Stimulated activated CD4-positive, alpha-beta T cell treated with anti-CD3 and anti-CD28 coated beads, Interleukin-1b, Interleukin-23, amount 100 ng/mL, for 1 hour (primary cell): ENCODE results near the gene STK11IP.

Source experiments
- DNase-seq, 2 donors: peaks; one replicate each; pipeline ENCODE4 v3.0.0-alpha.2; 2020; ENCODE audit warnings: low read depth in 2 of 2

The STK11IP gene

DNA sequence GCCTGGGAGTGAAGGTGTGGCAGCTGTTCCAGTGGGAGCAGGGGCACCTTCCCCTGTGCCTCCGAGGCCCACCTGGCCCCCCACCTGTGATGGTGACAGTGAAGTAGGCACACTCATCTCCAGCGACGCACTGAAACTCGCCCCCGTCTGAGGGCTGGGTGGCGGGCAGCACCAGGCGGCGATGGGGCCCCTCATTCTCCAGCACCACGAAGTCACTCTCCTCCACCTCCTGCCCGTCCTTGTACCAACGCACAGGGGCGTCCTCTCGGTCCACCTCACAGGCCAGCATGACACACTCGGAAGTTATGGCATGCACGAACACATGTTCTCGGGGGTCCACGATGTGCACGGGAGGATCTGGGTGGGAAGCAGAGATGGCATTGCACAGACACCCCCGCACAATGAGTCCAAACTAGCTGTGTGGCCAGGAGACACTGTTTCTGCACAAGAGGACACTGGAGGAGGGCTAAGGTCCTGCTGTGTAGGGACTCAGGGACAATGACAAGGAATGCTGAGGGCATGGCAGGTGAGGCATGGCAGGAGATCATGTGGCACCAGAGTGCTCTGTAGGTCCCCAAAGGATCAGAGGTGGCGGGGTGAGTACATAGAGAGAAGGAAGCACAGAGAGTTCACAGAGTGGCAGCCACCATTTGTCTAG is 34.3 kb upstream of the STK11IP start:
- DNase-seq: no peak

DNA sequence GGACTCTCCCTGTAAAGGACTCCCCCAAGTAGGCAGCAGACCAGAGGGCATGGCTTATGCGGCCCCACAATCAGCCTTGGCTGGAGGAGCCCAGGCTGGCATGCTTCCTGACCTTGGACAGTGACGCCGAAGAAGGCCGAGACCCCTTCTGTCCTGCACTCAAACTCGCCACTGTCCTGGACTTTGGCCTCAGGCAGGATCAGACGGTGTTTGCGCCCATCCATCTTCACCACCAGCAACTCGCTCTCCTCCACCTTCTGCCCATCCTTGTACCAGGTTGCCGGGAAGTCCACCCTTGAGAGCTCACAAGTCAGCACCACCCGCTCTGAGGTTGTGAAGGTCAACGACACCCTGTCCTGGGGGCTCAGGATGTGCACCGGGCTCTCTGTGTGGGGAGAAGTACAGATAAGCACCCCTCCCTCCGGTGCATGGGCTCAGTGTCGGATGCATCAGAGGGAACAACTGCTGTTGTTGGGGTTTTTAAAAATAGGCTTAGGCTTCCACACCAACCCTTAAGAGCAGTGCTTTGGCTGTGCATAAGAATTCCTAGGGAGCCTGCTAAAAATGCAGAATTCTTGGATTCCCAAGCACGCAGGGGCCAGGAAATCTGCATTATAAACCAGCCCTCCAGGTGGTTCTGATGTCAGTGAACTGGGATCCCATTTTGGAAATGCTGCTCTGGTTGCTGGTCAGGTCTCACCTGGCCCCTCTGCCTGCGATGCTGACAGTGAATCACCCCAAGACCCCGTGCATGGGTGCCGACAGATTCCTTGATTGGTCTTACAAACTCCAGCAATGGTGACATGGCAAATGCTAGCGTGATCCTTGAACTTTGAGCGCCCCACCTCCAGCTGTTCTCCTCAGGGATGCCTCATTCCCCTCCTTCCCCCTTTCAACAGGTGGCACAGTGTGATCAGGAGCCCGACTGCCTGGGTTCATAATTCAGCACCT is 32.3 kb upstream of the STK11IP start:
- DNase-seq: no peak

DNA sequence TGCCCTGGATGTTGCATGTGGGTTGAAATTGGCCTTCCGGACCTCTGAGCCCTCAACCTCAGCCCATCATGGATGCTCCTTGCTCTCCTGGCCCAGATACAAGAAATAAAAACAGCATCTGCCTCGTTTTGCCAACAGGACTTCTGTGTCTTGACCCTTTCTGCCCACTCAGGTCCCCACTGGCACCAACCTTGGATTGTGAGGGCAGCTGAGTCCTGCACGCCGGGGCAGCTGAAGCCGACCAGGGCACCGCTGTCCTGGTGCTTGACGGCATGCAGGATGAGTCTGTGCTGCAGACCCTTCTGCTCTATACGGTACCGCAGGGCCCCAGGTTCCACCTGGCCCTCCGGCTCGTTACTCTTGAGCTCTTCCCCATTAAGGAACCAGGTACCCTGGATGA is 31.0 kb upstream of the STK11IP start:
- DNase-seq: no peak

DNA sequence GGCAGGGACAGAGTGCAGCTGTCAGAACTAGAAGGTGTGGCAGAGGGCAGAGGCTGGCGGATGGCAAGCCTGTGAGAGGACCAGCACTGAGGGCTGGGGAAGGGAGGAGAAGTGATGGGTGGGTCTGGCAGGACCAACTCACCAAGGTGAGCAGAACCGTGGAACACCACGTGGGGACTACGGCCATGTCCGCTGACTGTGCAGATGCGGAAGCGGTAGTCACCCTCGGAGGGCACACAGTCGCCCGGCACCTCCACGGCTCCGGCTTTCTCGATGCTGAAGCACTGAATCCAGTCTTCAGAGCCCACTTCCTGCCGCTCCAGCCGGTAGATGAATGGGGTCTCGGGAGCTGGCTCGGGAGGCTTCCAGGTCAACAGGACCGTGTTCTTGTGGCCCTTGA is 30.5 kb upstream of the STK11IP start:
- DNase-seq: no peak

DNA sequence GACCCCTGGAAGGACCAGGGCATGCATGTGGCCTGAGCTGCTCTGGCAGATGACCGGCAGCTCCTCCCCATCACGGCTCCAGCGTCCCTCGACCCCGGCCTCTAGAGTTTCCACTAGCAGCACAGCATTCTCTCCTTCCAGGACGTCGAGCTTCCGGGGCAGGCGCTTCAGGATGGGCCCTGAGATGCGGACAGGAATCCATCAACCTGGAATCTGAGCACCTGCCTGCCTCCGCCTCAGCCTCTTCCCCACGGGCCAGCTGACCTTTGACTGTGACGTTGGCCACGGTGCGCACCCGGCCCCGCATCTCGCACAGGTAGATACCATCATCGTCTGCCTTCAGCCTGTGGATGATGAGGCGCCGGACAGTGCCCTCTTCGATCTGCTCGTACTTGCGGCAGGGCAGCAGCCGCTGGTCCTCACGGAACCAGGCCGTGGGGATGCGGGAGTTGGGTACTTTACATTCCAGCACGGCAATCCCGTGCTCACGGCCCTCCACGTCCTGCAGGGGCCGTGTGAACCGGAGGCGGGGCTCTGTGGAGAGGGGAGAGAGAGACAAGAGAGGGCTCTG is 29.8 kb upstream of the STK11IP start:
- no peak for DNase-seq

DNA sequence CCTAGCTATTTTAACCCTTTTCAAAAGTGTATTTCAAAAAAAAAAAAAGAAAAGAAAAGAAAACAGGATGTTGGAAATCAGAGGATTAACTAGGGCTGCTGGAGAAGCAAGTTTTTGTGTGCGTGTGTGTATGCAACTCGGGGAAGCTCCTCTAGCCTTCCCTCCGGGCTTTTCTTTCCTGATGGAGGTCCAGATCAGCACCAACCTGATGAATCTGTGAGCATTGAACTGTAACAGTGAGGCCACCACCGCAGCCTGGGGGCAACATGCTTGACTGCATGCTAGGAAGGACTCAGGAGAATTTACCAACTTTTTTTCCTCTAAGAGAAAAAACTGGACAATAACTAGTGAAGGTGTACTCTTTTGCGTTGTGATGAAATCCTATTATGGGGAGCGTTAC is 28.6 kb upstream of the STK11IP start:
- no peak for DNase-seq

DNA sequence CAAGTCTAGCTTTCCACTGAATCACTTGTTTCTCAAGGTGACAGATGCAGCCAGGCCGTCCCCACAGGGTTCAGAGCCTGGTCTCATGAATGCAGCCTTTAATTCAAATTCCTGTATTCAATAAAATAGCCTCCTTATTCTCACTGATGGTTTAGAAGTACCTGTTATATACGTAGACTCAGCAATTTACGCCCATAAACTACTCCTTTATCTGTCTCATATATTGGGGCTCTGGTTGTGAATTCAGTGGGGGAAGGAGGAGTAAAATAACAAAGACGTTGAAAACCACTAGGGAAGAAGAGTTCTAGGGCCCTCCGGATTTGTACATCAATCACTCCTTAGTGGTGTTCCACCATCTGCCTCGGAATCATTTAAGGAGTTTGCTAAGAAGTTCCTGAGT is 28.0 kb upstream of the STK11IP start:
- DNase-seq: no peak

DNA sequence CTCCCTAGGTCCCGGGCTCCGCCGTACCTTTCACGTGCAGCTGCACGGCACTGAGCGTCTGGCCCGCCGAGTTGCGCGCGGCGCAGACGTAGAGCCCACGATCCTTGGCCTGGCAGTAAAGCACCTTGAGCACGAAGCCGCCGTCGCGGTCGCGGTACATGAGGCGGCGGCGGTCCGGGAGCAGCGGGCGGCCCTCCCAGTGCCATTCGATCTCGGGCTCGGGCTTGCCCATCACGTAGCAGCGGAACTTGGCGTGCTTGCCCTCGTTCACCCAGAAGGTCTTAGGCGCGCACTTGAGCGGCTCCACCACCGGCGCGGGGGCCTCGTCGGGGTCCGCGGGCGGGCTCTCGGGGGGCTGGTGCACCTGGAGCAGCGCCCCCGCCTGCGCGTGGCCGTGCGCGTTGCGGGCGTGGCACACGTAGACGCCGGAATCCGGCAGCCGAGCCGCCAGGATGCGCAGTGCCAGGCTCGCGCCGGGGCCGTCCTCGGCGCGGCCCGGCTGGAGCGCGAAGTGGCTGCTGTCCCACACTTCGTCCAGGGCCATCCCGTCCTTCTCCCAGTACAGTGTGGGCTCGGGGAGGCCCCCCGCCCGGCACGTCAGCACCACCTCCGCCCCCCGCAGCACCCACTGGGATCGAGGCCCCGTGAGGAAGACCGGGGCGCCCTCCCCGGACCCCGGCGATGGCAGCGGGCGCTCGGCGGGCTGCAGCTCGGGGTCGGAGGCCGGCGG is 27.3 kb upstream of the STK11IP start:
- no peak for DNase-seq

DNA sequence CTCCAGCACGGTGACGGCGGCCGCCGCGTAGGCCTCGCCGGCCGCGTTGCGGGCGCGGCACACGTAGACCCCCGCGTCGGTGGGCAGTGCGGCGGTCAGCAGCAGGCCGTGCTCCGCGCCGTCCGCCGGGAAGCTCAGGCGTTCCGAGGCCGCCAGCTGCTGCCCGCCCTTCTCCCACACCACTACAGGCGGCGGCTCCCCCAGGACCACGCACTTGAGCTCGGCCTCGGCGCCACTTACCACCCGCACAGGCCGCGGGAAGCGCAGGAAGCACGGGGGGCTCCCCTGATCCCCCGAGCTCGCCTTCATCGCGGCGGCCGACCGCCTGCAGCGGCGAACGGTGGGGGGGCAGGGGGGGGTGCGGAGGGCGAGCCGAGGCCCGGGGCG is 26.7 kb upstream of the STK11IP start:
- DNase-seq: no peak

DNA sequence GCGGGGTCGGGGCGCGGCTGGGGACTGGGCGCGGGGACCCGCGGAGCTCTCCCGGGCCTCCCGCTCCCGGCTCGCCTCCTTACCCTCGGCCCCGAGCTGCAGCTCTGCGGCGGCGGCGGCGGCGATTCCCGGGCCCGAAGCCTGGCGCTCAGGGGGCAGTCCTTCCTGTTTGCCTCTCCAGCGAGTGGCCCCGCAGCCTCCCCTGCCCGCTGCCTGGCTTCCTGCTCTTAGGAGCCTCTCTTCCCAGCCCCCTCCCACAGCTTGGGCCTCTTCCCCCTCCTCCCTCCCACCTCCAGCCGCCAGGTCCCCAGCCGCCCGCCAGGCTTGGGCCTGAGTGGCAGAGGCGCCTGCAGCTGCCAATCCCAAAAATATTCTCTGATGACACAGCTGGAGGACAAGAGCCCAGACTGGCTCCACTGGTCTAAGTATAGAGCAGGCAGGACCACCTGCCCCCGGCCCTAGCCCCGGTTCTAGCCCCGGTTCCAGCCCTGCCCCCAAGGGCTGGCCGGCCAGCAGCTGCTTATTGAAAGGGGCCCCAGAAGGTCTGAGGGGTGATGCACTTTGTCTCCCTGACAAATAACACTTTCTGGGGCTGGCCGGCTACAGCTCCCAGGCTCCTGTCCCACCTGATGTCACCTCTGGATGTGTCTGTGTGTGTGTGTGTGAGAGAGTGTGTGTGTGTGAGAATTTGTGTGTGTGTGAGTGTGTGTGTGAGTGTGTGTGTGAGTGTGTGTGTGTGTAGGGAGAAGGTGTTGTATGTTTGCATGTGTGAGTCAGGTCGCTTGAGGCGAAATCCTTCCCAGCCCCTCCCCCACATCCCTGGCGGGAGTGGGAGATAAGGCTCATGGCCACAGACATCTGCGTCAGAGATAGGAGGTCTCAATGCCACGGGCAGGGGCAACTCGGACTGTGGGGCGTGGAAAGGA is 26.1 kb upstream of the STK11IP start, which contains the start of gene OBSL1:
Gene OBSL1 (minus strand): TSS at position 229 of the 926 bp plus-strand sequence. CDS start 307 bp downstream, outside the sequence.
- no peak for DNase-seq

DNA sequence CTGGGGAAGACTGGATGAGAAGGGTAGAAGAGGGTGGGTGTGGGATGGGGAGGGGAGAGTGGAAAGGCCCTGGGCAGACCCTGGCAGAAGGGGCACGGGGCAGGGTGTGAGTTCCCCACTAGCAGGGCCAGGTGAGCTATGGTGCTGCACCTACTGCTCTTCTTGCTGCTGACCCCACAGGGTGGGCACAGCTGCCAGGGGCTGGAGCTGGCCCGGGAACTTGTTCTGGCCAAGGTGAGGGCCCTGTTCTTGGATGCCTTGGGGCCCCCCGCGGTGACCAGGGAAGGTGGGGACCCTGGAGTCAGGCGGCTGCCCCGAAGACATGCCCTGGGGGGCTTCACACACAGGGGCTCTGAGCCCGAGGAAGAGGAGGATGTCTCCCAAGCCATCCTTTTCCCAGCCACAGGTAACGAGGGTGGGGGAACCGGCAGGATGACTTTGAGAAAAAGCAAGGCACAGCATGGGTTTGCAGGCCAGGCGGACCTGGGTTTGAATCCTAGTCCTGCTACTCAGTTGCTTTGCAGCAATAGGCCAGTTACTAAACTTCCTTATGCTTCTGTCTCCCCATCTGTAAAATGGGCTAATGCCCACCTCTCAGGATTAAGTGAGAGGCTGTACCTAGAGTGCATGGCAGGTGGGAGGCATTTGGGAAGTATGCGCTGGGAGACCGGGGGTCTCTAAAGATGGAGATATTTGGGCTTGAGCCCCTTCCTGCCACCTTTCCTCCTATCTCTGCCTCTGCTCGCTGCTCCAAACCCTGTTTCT is 25.2 kb upstream of the STK11IP start, which contains the start of gene INHA:
Gene INHA (plus strand): TSS at position 74 of the 765 bp plus-strand sequence. CDS start 65 bp downstream, at position 139.
- no peak for DNase-seq

DNA sequence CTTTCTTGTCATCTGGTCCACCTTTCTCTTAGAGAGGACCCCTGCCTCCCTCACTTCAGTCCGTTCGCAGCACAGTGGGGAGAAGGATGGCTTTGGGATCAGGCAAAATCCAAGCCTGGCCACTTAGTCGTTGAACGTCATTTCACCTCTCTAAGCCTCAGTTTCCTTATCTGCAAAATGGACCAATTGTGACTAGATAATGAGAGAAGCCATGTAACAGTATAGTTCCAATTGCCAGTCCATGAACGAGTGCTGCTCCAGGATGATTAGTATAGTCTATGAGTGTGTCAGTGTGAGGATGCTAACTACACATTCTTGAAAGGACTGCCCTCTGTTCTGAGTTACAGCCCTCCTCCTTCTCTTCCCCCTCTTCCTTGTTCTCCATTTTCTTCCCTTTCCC is 24.5 kb upstream of the STK11IP start:
- no peak for DNase-seq

DNA sequence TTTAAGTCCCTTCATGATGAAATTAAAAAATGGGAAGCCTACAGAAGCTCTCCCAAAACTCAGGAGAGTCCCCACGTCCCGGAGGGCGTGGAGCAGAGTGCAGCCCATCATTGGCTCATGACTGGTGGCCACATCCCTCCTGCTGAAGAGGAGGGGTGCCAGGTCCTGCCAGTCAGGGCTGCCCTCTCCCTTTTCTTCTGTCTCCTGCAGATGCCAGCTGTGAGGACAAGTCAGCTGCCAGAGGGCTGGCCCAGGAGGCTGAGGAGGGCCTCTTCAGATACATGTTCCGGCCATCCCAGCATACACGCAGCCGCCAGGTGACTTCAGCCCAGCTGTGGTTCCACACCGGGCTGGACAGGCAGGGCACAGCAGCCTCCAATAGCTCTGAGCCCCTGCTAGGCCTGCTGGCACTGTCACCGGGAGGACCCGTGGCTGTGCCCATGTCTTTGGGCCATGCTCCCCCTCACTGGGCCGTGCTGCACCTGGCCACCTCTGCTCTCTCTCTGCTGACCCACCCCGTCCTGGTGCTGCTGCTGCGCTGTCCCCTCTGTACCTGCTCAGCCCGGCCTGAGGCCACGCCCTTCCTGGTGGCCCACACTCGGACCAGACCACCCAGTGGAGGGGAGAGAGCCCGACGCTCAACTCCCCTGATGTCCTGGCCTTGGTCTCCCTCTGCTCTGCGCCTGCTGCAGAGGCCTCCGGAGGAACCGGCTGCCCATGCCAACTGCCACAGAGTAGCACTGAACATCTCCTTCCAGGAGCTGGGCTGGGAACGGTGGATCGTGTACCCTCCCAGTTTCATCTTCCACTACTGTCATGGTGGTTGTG is 23.0 kb upstream of the STK11IP start:
- no peak for DNase-seq

DNA sequence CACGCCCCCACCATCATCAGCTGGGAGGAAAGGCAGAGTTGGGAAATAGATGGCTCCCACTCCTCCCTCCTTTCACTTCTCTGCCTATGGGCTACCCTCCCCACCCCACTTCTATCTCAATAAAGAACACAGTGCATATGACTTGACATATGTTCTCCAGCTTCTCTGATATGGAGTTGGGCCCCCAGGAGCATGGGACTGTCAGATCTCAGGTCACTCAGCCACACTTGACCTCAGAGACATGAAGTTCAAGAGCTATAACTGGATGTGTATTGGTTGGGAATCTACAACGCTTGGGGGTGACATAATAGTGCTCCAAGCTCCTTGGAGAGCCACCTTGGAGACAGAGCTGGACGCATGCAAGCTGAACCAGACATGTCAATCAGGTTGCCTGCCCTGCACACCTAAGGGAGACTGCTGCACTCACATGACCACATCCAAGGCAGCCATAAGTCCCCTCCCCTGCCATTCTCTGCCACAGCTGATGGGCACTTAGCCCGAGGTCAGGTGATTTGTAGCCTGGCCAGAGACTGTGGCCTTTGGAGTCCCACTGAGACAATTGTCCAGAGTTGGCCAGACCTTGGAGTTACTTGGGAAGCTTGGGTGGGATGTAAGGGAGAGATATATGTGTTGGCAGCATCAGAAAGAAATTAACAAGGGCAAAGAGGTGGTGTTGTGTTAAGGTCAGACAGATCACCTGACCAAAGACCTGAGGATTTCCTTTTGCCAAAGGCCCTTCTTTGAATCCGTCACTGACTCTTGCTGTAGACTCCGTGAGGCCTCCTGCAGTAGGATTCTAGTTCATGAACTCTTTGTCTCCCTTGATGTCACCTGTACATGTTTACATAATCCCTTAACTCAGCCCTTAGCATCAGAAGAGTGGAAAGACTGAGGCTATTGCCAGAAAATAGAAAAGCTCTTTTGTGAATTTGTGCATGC is 21.8 kb upstream of the STK11IP start:
- no peak for DNase-seq

DNA sequence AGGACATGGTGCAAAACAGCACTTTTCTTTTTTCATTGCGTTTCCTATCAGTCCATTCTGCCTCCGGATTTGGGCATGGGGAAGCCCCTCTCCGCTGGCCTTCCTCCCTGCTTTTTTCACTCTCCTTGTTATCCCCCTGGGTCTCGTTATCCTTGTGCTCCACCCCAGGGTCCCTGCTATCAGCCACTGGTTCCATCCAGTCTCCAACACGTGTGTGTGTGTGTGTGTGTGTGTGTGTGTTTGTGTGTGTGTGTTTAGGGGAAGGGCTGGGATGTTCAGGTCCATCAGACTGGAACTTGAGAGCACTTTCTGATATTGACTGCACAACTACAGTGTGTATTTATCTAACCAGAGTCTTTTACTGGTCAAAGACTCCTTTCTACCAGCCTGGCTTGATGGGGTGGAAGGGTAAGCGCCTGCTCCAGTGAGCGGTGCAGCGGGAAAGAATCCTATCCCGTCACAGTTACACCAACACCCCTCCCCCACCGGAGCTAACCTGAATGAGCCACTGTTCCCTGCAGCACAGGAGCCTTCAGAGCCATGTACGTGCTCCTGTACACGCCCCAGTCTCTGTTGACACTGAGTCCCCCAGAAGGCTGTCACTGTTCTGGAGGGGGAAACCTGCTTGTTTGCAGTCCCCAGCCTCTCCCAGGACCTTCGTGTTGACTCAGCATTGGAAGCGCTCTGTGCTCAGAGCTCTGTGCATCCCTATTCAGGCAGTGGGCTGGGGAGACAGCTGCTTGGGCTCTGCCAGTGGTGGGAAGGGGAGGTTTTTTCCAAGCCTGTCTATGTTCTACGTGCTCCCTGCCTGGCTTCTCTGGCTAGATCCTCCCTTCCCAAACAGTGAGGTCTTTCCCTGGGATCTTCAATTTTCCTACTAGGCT is 20.9 kb upstream of the STK11IP start:
- no peak for DNase-seq

DNA sequence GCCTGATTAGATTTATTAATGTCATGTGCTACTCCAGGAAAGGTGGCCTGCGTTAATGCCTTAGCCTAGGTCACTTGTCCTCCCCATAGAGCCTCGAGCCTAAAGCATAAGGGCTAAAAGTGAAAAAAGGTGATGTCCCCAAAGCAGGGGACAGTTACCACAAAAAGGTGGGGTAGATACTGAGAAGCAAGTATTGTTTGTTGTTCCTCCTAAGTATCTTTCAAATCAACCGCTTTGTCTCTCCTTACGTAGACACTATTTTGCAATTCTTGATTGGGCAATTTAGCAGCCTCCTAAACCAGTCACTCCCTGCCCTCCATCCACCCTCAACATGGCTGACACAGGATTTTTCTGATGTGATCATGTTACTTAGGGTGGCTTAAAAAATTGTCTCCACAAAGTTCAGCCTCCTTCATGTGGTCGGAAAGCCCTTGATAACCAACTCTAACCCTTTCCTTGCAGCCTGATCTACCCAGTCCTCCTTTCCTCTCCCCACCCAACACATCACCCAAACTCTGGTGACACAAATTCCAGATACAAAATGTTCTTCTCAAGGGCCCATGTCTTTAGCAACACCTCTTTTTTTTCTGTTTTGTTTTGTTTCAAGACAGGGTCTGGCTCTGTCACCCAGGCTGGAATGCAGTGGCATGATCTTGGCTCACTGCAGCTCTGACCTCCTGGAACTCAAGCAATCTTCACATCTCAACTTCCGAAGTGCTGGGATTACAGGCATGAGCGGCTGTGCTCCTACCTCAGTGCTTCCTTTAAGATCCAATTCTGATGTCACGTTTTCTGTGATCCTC is 18.6 kb upstream of the STK11IP start:
- DNase-seq: no peak
